ENCODE data around the gene DGCR2. TPM values are rescaled to one million over a fixed set of nuclear protein-coding genes. Genes with fewer than 3 reads are reported as not detected.

DGCR2 gene
- total RNA-seq, 2 experiments from 2014 or later: 20.5 to 22.2 TPM

- H3K27me3 Mint-ChIP-seq: no peaks in the 10 kb centered on the region
- peaks cover 59% of the 10 kb centered on the region for H3K4me1 Mint-ChIP-seq
- peak overlapping the region; percentile 83 for H3K27ac Mint-ChIP-seq
- no peaks in the 10 kb centered on the region for H3K9me3 Mint-ChIP-seq
- DNase-seq: no peak
- peaks cover 8% of the 10 kb centered on the region for H3K36me3 Mint-ChIP-seq
- peak overlapping the region; percentile 58 for H3K4me3 Mint-ChIP-seq
Observed at GRCh38 chr22:19110064-19110458, 12.2 kb downstream of the DGCR2 start.

- Mint-ChIP-seq H3K4me1 (peaks cover 57% of the 10 kb centered on the region), H3K27ac (peak overlapping the region; percentile 83), H3K27me3 (no peaks in the 10 kb centered on the region), H3K36me3 (peaks cover 8% of the 10 kb centered on the region), H3K4me3 (peak overlapping the region; percentile 58), H3K9me3 (no peaks in the 10 kb centered on the region)
- DNase-seq: no peak
Observed at GRCh38 chr22:19109198-19110063, 12.8 kb downstream of the DGCR2 start.

- Mint-ChIP-seq H3K4me1 (peaks cover 61% of the 10 kb centered on the region), H3K27ac (peak overlapping the region; percentile 83), H3K4me3 (no peak overlapping the region), H3K9me3 (no peaks in the 10 kb centered on the region), H3K36me3 (peaks cover 8% of the 10 kb centered on the region), H3K27me3 (no peaks in the 10 kb centered on the region)
- DNase-seq: no peak
Observed at GRCh38 chr22:19108807-19109197, 13.4 kb downstream of the DGCR2 start.

GRCh38 chr22:19107730-19108074, 14.5 kb downstream of the DGCR2 start:
- Mint-ChIP-seq H3K4me1 (peaks cover 60% of the 10 kb centered on the region), H3K27ac (peak overlapping the region; percentile 70), H3K36me3 (peaks cover 8% of the 10 kb centered on the region), H3K9me3 (no peaks in the 10 kb centered on the region), H3K27me3 (no peaks in the 10 kb centered on the region), H3K4me3 (no peak overlapping the region)
- no peak for DNase-seq

- Mint-ChIP-seq H3K36me3 (peaks cover 9% of the 10 kb centered on the region), H3K4me1 (peaks cover 60% of the 10 kb centered on the region), H3K9me3 (no peaks in the 10 kb centered on the region), H3K4me3 (no peak overlapping the region), H3K27me3 (no peaks in the 10 kb centered on the region), H3K27ac (peak overlapping the region; percentile 74)
- no peak for DNase-seq
Observed at GRCh38 chr22:19106886-19107729, 15.1 kb downstream of the DGCR2 start.

- DNase-seq: peak; percentile 40
- Mint-ChIP-seq H3K9me3 (no peaks in the 10 kb centered on the region), H3K27ac (peak overlapping the region; percentile 74), H3K36me3 (peaks cover 14% of the 10 kb centered on the region), H3K27me3 (no peaks in the 10 kb centered on the region), H3K4me3 (no peak overlapping the region), H3K4me1 (peaks cover 55% of the 10 kb centered on the region)
Observed at GRCh38 chr22:19105867-19106802, 16.1 kb downstream of the DGCR2 start.

GRCh38 chr22:19105456-19105855, 16.8 kb downstream of the DGCR2 start:
- no peak overlapping the region for H3K27ac Mint-ChIP-seq
- no peak for DNase-seq
- H3K4me1 Mint-ChIP-seq: peaks cover 50% of the 10 kb centered on the region
- H3K9me3 Mint-ChIP-seq: no peaks in the 10 kb centered on the region
- no peaks in the 10 kb centered on the region for H3K27me3 Mint-ChIP-seq
- peaks cover 16% of the 10 kb centered on the region for H3K36me3 Mint-ChIP-seq
- H3K4me3 Mint-ChIP-seq: no peak overlapping the region

GRCh38 chr22:19103880-19104821, 18.1 kb downstream of the DGCR2 start:
- Mint-ChIP-seq H3K27ac (no peak overlapping the region), H3K36me3 (peaks cover 18% of the 10 kb centered on the region), H3K27me3 (no peaks in the 10 kb centered on the region), H3K9me3 (no peaks in the 10 kb centered on the region), H3K4me3 (no peak overlapping the region), H3K4me1 (peaks cover 43% of the 10 kb centered on the region)
- no peak for DNase-seq

GRCh38 chr22:19098157-19098556, 24.1 kb downstream of the DGCR2 start:
- no peak for DNase-seq
- Mint-ChIP-seq H3K27me3 (no peaks in the 10 kb centered on the region), H3K9me3 (no peaks in the 10 kb centered on the region), H3K36me3 (peaks cover 30% of the 10 kb centered on the region), H3K27ac (no peak overlapping the region), H3K4me1 (peaks cover 22% of the 10 kb centered on the region), H3K4me3 (no peak overlapping the region)

GRCh38 chr22:19097518-19097917, 24.7 kb downstream of the DGCR2 start:
- no peak for DNase-seq
- H3K9me3 Mint-ChIP-seq: no peaks in the 10 kb centered on the region
- H3K4me1 Mint-ChIP-seq: peaks cover 24% of the 10 kb centered on the region
- no peak overlapping the region for H3K27ac Mint-ChIP-seq
- H3K4me3 Mint-ChIP-seq: no peak overlapping the region
- no peaks in the 10 kb centered on the region for H3K27me3 Mint-ChIP-seq
- peaks cover 35% of the 10 kb centered on the region for H3K36me3 Mint-ChIP-seq

- Mint-ChIP-seq H3K4me1 (peaks cover 24% of the 10 kb centered on the region), H3K9me3 (no peaks in the 10 kb centered on the region), H3K27me3 (no peaks in the 10 kb centered on the region), H3K36me3 (peaks cover 30% of the 10 kb centered on the region), H3K27ac (no peak overlapping the region), H3K4me3 (no peak overlapping the region)
- no peak for DNase-seq
Observed at GRCh38 chr22:19096555-19096954, 25.7 kb downstream of the DGCR2 start.

- peaks cover 24% of the 10 kb centered on the region for H3K36me3 Mint-ChIP-seq
Observed at GRCh38 chr22:19094393-19094997, 27.7 kb downstream of the DGCR2 start.

GRCh38 chr22:19092725-19093124, 29.5 kb downstream of the DGCR2 start:
- peaks cover 25% of the 10 kb centered on the region for H3K36me3 Mint-ChIP-seq
- peaks cover 21% of the 10 kb centered on the region for H3K4me1 Mint-ChIP-seq
- H3K4me3 Mint-ChIP-seq: no peak overlapping the region
- H3K9me3 Mint-ChIP-seq: no peaks in the 10 kb centered on the region
- H3K27me3 Mint-ChIP-seq: no peaks in the 10 kb centered on the region
- H3K27ac Mint-ChIP-seq: peak overlapping the region; percentile 54
- no peak for DNase-seq

More at GRCh38 chr22:19094393-19094997, 27.7 kb downstream of the DGCR2 start:
- H3K27me3 Mint-ChIP-seq: no peaks in the 10 kb centered on the region
- no peak for DNase-seq
- peaks cover 24% of the 10 kb centered on the region for H3K4me1 Mint-ChIP-seq
- no peak overlapping the region for H3K4me3 Mint-ChIP-seq
- H3K27ac Mint-ChIP-seq: no peak overlapping the region
- H3K9me3 Mint-ChIP-seq: no peaks in the 10 kb centered on the region
